HepG2 (cell line): ENCODE results near the gene RTN4. TPM values are rescaled to one million over a fixed set of nuclear protein-coding genes. Genes with fewer than 3 reads are reported as not detected.

ENCODE experiments used
- ARID5B ChIP-seq: IDR thresholded peaks from 2 replicates; pipeline ENCODE4 v1.4.0; 2020; ENCODE audit warnings: mild to moderate bottlenecking, missing genetic modification reagents
- CCAR2 ChIP-seq: fragments of 200-400 bp; formaldehyde crosslinking; optimal IDR thresholded peaks from 2 replicates; pipeline ENCODE3; 2018; ENCODE audit warnings: low read depth, mild to moderate bottlenecking, low read length, moderate library complexity
- DPF2 ChIP-seq: sonication (generic); formaldehyde crosslinking; IDR thresholded peaks from 2 replicates; pipeline ENCODE4 v1.4.0; 2020; ENCODE audit warnings: mild to moderate bottlenecking, low read depth, missing genetic modification reagents, borderline replicate concordance
- EP300 ChIP-seq, 3 experiments: sonication (generic) in 1 of 3; formaldehyde crosslinking in 1 of 3; IDR thresholded peaks; 2 replicates each; pipeline versions ENCODE4 v1.5.1 to v1.6.1; 2011 to 2020; ENCODE audit warnings: low read depth in 2 of 3, low read length in 2 of 3, borderline replicate concordance in 1 of 3, improper control_type of control experiment in 1 of 3, mild to moderate bottlenecking in 1 of 3, missing genetic modification reagents in 1 of 3, moderate library complexity in 1 of 3
- FOXO4 ChIP-seq: sonication (generic); formaldehyde crosslinking; conservative IDR thresholded peaks from 2 replicates; pipeline ENCODE4 v1.8.1; 2023; ENCODE audit warnings: missing genetic modification reagents
- HNRNPK ChIP-seq: fragments of 200-400 bp; formaldehyde crosslinking; IDR thresholded peaks from 2 replicates; pipeline ENCODE4 v1.6.1; 2018; ENCODE audit warnings: low read length, low read depth, moderate library complexity, mild to moderate bottlenecking; ENCODE audit not compliant: poor library complexity, severe bottlenecking
- KLF16 ChIP-seq, 2 experiments: sonication (generic) in 1 of 2; formaldehyde crosslinking in 1 of 2; IDR thresholded peaks; 2 replicates each; pipeline versions ENCODE4 v1.6.1 to v1.8.0; 2016 to 2023; ENCODE audit warnings: missing genetic modification reagents in 2 of 2, missing compliant biosample characterization in 1 of 2
- MAF1 ChIP-seq: sonication (generic); formaldehyde crosslinking; IDR thresholded peaks from 2 replicates; pipeline ENCODE4 v1.5.0; 2020; ENCODE audit warnings: missing genetic modification reagents, borderline replicate concordance
- MAX ChIP-seq: IDR thresholded peaks from 2 replicates; pipeline ENCODE4 v1.6.1; 2012; ENCODE audit warnings: inconsistent platforms
- PHF5A ChIP-seq: IDR thresholded peaks from one replicate; pipeline ENCODE4 v1.6.1; 2018; ENCODE audit warnings: low read depth, missing genetic modification reagents; ENCODE audit not compliant: unreplicated experiment
- PPARG ChIP-seq: conservative IDR thresholded peaks from 2 replicates; pipeline ENCODE4 v1.6.1; 2016; ENCODE audit warnings: missing biosample characterization, missing genetic modification reagents
- RXRB ChIP-seq: IDR thresholded peaks from 2 replicates; pipeline ENCODE4 v1.6.1; 2016; ENCODE audit warnings: borderline replicate concordance, missing genetic modification reagents, missing compliant biosample characterization
- SAP130 ChIP-seq: IDR thresholded peaks from 2 replicates; pipeline ENCODE4 v1.6.1; 2016; ENCODE audit warnings: low read depth
- SOX6 ChIP-seq, 2 experiments: fragments of 450-650 bp in 1 of 2; sonication (generic) in 1 of 2; formaldehyde crosslinking in 1 of 2; IDR thresholded peaks; 2 replicates each; pipeline versions ENCODE4 v1.4.0 to v1.6.1; 2017 to 2020; ENCODE audit warnings: antibody characterized with exemption in 1 of 2, mild to moderate bottlenecking in 1 of 2, missing genetic modification reagents in 1 of 2
- TFDP1 ChIP-seq: IDR thresholded peaks from 2 replicates; pipeline ENCODE4 v1.6.1; 2016; ENCODE audit warnings: missing compliant biosample characterization, missing genetic modification reagents, borderline replicate concordance
- ZBTB34 ChIP-seq: sonication (generic); formaldehyde crosslinking; IDR thresholded peaks from 2 replicates; pipeline ENCODE4 v1.8.0; 2022; ENCODE audit warnings: mild to moderate bottlenecking, missing genetic modification reagents
- ZNF282 ChIP-seq: fragments of 450-650 bp; IDR thresholded peaks from 2 replicates; pipeline ENCODE4 v1.6.1; 2018; ENCODE audit not compliant: partially characterized antibody
- ZNF34 ChIP-seq: sonication (generic); formaldehyde crosslinking; IDR thresholded peaks from 2 replicates; pipeline ENCODE4 v1.4.0; 2020; ENCODE audit warnings: mild to moderate bottlenecking, missing genetic modification reagents, borderline replicate concordance
- ZNF441 ChIP-seq: sonication (generic); formaldehyde crosslinking; IDR thresholded peaks from 2 replicates; pipeline ENCODE4 v1.7.0; 2021; ENCODE audit warnings: missing genetic modification reagents, borderline replicate concordance
- ZNF672 ChIP-seq: sonication (generic); formaldehyde crosslinking; IDR thresholded peaks from 2 replicates; pipeline ENCODE4 v1.8.1; 2022; ENCODE audit warnings: missing genetic modification reagents
- ZNF782 ChIP-seq: sonication (generic); formaldehyde crosslinking; IDR thresholded peaks from 2 replicates; pipeline ENCODE4 v1.4.0; 2020; ENCODE audit warnings: missing genetic modification reagents, mild to moderate bottlenecking, borderline replicate concordance
- polyA plus RNA-seq, 8 experiments: library from polyadenylated mRNA; depleted of rRNA in 3 of 8; stranded (reverse) in 7 of 8; unstranded in 1 of 8; fragments of >200 nt; fragmentation: Illumina TruSeq in 4 of 8; extraction: Trizol in 4 of 8; gene quantifications; 2 replicates each; pipeline versions ENCODE4 v1.2.1 to v1.2.3, GENCODE V29; 2011 to 2016; ENCODE audit warnings: low read depth in 4 of 8, missing spikeins in 1 of 8, mixed read lengths in 1 of 8; ENCODE audit not compliant: insufficient read depth in 1 of 8
- total RNA-seq, 5 experiments: library from RNA; depleted of rRNA; stranded (reverse); fragments of >200 nt; fragmentation: Illumina TruSeq; extraction: Trizol; gene quantifications; 2 replicates each; pipeline ENCODE4 v1.2.3, GENCODE V29; 2016; ENCODE audit warnings: low read depth in 1 of 5

The RTN4 gene
- total and polyA plus RNA-seq, 2 of the 13 experiments (the other 11 are each of a cell fraction or from before 2014, with no cell fraction given) = 98.4 to 133 TPM

GRCh38 chr2:55047677-55048299 is 2.5 kb downstream of the RTN4 start (continued):
- TF ChIP-seq ARID5B = 0 out of 2 replicates have a peak, but pooled peaks have one; percentile 29
- TF ChIP-seq ZNF441 (CRISPR knock-in tag) = no peak
- no peak for TF ChIP-seq TFDP1 (CRISPR knock-in tag)
- no peak for TF ChIP-seq DPF2
- TF ChIP-seq ZNF282 = no peak
- TF ChIP-seq ZNF34 (CRISPR knock-in tag) = no peak
- TF ChIP-seq KLF16 (CRISPR knock-in tag; IDR thresholded peaks at IDR 0.05) = 0 out of 4 replicates have a peak, but pooled peaks of 1 of the 2 experiments have one; percentile 27
- TF ChIP-seq ZBTB34 (CRISPR knock-in tag) = no peak; the same call in 1 of the 2 replicates
- no peak for TF ChIP-seq MAX
- TF ChIP-seq ZNF782 (CRISPR knock-in tag) = no peak
- no peak for TF ChIP-seq EP300 (IDR thresholded peaks at IDR 0.05; ENCODE audit: low read depth in 2 of 2, low read length in 2 of 2)
- peak; percentile 48; the same call in 1 of the 2 replicates for TF ChIP-seq EP300 (CRISPR knock-in tag; IDR thresholded peaks at IDR 0.05; ENCODE audit: borderline replicate concordance)
- no peak for TF ChIP-seq HNRNPK
- TF ChIP-seq MAF1 (CRISPR knock-in tag) = no peak
- TF ChIP-seq CCAR2 = no peak
- no peak for TF ChIP-seq ZNF672 (CRISPR knock-in tag)
- TF ChIP-seq SAP130 = peak; percentile 65
- TF ChIP-seq PPARG (CRISPR knock-in tag) = no peak
- TF ChIP-seq SOX6 (IDR thresholded peaks at IDR 0.05) = no peak
- TF ChIP-seq SOX6 (CRISPR knock-in tag; IDR thresholded peaks at IDR 0.05) = peak; percentile 51
- TF ChIP-seq RXRB (CRISPR knock-in tag) = no peak
- TF ChIP-seq FOXO4 (CRISPR knock-in tag) = no peak
- no peak for TF ChIP-seq PHF5A (CRISPR knock-in tag)
